GM21390 (cell line): ENCODE measurements around the gene RAD51AP1.

Source experiments
- ATAC-seq: cut with Tn5 transposase; IDR thresholded peaks from one replicate; pipeline ENCODE4 v1.9.1; 2021; ENCODE audit not compliant: unreplicated experiment

Gene RAD51AP1

GRCh38 chr12:4588916-4589315, 50.2 kb downstream of the RAD51AP1 start:
- ATAC-seq = no peak

GRCh38 chr12:4589941-4590340, 51.3 kb downstream of the RAD51AP1 start:
- no peak for ATAC-seq

GRCh38 chr12:4591180-4591687, 52.5 kb downstream of the RAD51AP1 start:
- ATAC-seq = no peak

DNA sequence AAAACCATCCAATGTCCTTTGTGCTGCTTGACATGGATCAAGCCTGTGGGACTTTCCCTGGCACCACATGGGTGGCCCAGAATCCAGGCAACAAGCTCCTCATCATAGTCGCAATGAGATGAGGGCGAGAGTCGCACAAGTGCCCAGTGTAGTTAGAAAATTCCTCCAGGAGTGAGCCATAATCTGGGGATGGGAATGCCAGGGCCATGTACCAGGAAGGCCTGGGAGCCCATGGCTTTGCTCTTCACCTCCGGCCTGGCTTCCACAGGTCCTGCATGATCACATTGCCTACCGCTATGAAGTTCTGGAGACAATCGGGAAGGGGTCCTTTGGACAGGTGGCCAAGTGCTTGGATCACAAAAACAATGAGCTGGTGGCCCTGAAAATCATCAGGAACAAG, 57.2 kb downstream of the RAD51AP1 start:
- ATAC-seq = no peak

GRCh38 chr12:4603421-4603820, 64.7 kb downstream of the RAD51AP1 start:
- no peak for ATAC-seq

GRCh38 chr12:4603946-4604345, 65.3 kb downstream of the RAD51AP1 start:
- no peak for ATAC-seq

- ATAC-seq = peak; percentile 96
These were observed 66.0 kb downstream of the RAD51AP1 start for GRCh38 chr12:4604684-4605193.

DNA sequence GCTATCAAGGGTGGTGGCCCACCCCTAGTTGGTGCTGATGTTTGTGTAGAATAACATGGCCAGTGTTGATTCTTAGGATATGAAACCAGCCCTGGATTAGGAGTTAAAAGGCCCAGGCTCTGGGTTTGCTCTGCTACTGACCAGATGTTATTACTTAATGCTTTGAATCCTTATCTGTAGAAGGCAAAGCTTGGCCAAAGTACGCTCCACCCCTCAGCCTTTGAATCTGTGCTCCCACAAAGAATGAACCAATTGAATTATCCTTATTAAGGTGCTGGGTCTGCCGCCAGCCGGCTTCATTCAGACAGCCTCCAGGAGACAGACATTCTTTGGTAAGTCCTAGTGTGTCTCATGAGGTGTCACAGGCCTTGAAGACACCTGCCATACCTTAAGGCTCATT, 68.4 kb downstream of the RAD51AP1 start:
- ATAC-seq = no peak

- ATAC-seq = no peak
These were observed 70.4 kb downstream of the RAD51AP1 start for GRCh38 chr12:4609071-4609470.
